SH-SY5Y (cell line): Measurements from ENCODE around the gene SLC9A9.

ENCODE experiments used
- GATA2 ChIP-seq: IDR thresholded peaks from 2 replicates; pipeline ENCODE4 v1.6.1; 2011; ENCODE audit warnings: mild to moderate bottlenecking, low read depth, low read length
- GATA3 ChIP-seq: IDR thresholded peaks from 2 replicates; pipeline ENCODE4 v1.6.1; 2011; ENCODE audit warnings: low read depth, mild to moderate bottlenecking, low read length, moderate library complexity

DNA sequence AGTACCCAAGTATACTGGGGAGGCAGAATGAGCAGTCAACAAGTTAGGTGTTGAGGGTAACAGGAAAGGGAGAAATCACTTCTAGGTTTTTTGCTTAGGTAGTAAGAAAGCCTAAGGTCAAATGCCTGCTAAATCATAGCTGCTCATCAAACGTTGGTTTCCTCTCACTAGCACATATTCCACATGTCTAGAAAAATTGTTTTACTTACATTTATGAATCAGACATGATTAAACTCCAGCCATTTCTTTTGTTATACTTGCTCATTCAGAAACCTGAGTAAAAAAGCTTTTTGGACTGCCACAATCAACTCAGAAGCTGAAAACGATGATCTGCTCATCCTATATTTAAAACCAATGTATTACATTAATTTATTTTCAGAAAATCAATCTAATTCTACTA lies 40.2 kb downstream of the SLC9A9 start:
- TF ChIP-seq GATA2 (no peak), GATA3 (no peak)
